Nephron progenitor cell (in vitro differentiated cells): ENCODE measurements around the gene CPT1B.

Experiments
- DNase-seq: peaks from one replicate; pipeline ENCODE4 v3.0.0; 2021
- H3K27ac Mint-ChIP-seq: 2 replicates; pipeline ENCODE4 v1.8.0; 2021; ENCODE audit warnings: mild to moderate bottlenecking, moderate library complexity, mixed read lengths
- H3K27me3 Mint-ChIP-seq: 2 replicates; pipeline ENCODE4 v1.8.0; 2021; ENCODE audit warnings: mild to moderate bottlenecking, low read depth, mixed read lengths; ENCODE audit not compliant: poor library complexity
- H3K36me3 Mint-ChIP-seq: 2 replicates; pipeline ENCODE4 v1.8.0; 2021; ENCODE audit warnings: low read depth, mixed read lengths
- H3K4me1 Mint-ChIP-seq: 2 replicates; pipeline ENCODE4 v1.8.0; 2021; ENCODE audit warnings: mixed read lengths
- H3K4me3 Mint-ChIP-seq: 2 replicates; pipeline ENCODE4 v1.8.0; 2021; ENCODE audit warnings: mild to moderate bottlenecking, moderate library complexity, mixed read lengths
- H3K9me3 Mint-ChIP-seq: 2 replicates; pipeline ENCODE4 v1.8.0; 2021; ENCODE audit warnings: mild to moderate bottlenecking, moderate library complexity, mixed read lengths
- CTCF ChIP-seq: fragments of 200-600 bp; sonication (generic); IDR thresholded peaks from 2 replicates; pipeline ENCODE4 v1.5.0; 2021; ENCODE audit warnings: antibody characterized with exemption

CPT1B gene

GRCh38 chr22:50548921-50549790, 29.1 kb downstream of the CPT1B start:
- DNase-seq, result no peak
- no peak overlapping the region for H3K4me3 Mint-ChIP-seq
- no peaks in the 10 kb centered on the region for H3K36me3 Mint-ChIP-seq
- TF ChIP-seq CTCF, result no peak
- no peaks in the 10 kb centered on the region for H3K9me3 Mint-ChIP-seq
- no peak overlapping the region for H3K27ac Mint-ChIP-seq
- peaks cover 18% of the 10 kb centered on the region for H3K4me1 Mint-ChIP-seq
- H3K27me3 Mint-ChIP-seq, result peaks cover 22% of the 10 kb centered on the region

GRCh38 chr22:50548040-50548920, 29.9 kb downstream of the CPT1B start:
- H3K9me3 Mint-ChIP-seq, result no peaks in the 10 kb centered on the region
- TF ChIP-seq CTCF, result no peak
- no peak overlapping the region for H3K27ac Mint-ChIP-seq
- peaks cover 18% of the 10 kb centered on the region for H3K4me1 Mint-ChIP-seq
- no peak for DNase-seq
- H3K36me3 Mint-ChIP-seq, result no peaks in the 10 kb centered on the region
- H3K4me3 Mint-ChIP-seq, result no peak overlapping the region
- H3K27me3 Mint-ChIP-seq, result peaks cover 18% of the 10 kb centered on the region

- no peak for DNase-seq
- no peak for TF ChIP-seq CTCF
- Mint-ChIP-seq H3K36me3 (no peaks in the 10 kb centered on the region), H3K27me3 (peaks cover 13% of the 10 kb centered on the region), H3K4me1 (peaks cover 18% of the 10 kb centered on the region), H3K9me3 (no peaks in the 10 kb centered on the region), H3K4me3 (no peak overlapping the region), H3K27ac (no peak overlapping the region)
These were observed 30.8 kb downstream of the CPT1B start for GRCh38 chr22:50547263-50547985.

- peaks cover 10% of the 10 kb centered on the region for H3K27me3 Mint-ChIP-seq
- no peak for DNase-seq
- TF ChIP-seq CTCF, result no peak
- H3K36me3 Mint-ChIP-seq, result no peaks in the 10 kb centered on the region
- H3K9me3 Mint-ChIP-seq, result no peaks in the 10 kb centered on the region
- peaks cover 18% of the 10 kb centered on the region for H3K4me1 Mint-ChIP-seq
- no peak overlapping the region for H3K4me3 Mint-ChIP-seq
- H3K27ac Mint-ChIP-seq, result no peak overlapping the region
These were observed 31.6 kb downstream of the CPT1B start for GRCh38 chr22:50546326-50547262.
